ENCODE measurements around the gene BNIP3. TPM values are rescaled to one million over a fixed set of nuclear protein-coding genes. Genes with fewer than 3 reads are reported as not detected.

BNIP3 gene
- total RNA-seq, 1 experiment from 2014 or later: 24.9 TPM

DNA sequence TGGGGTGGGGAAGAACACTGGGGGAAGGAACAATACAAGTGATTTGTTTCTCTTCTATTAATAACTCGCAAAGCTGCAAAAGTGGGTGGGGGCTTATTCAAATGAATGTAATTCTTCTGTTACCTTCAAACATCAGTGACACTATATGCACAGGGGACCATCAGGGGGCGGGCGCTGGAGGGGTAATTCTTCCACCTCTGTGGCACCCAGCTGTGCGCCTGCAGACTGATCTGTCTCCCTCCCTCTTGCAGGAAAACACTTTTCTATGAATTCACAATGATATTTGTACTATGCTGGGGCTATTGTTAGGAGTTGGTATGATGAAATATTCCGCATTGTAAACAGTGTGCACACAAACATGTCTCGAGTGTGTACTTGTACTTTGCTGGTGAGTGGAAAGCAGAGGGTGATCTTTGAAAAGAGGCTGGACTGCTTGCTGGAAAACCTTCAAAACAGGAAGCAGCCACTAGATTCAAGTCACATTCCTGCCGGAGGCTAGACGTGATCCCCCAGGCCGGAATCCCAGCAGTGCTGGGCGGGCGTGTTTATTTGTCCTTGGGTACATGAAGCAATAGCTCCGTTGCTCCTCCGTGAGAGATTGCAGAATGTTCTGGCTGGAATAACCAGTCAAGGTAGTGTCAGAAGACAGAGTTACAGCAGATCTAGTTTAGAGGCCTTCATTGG is 15.8 kb upstream of the BNIP3 start:
- no peak for TF ChIP-seq EZH2 (IDR thresholded peaks at IDR 0.05; ENCODE audit: borderline replicate concordance, low read depth, low read length, poor library complexity, severe bottlenecking)
- TF ChIP-seq, protein P1, sequence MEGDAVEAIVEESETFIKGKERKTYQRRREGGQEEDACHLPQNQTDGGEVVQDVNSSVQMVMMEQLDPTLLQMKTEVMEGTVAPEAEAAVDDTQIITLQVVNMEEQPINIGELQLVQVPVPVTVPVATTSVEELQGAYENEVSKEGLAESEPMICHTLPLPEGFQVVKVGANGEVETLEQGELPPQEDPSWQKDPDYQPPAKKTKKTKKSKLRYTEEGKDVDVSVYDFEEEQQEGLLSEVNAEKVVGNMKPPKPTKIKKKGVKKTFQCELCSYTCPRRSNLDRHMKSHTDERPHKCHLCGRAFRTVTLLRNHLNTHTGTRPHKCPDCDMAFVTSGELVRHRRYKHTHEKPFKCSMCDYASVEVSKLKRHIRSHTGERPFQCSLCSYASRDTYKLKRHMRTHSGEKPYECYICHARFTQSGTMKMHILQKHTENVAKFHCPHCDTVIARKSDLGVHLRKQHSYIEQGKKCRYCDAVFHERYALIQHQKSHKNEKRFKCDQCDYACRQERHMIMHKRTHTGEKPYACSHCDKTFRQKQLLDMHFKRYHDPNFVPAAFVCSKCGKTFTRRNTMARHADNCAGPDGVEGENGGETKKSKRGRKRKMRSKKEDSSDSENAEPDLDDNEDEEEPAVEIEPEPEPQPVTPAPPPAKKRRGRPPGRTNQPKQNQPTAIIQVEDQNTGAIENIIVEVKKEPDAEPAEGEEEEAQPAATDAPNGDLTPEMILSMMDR (conservative IDR thresholded peaks at IDR 0.05; ENCODE audit: low read depth, low read length): no peak
- H3K4me1 ChIP-seq (ENCODE audit: insufficient read depth, low read length, poor library complexity, severe bottlenecking): peaks cover 6% of the 10 kb centered on the region
- H3K27me3 ChIP-seq (replicated peaks; ENCODE audit: insufficient read depth, low read depth, low read length, poor library complexity): no peaks in the 10 kb centered on the region
- no TSS peak for BruUV-seq (replicated peaks)
- H3K27ac ChIP-seq (ENCODE audit: low read depth, low read length, poor library complexity, severe bottlenecking): no peak overlapping the region
- intact Hi-C loops (cut with micrococcal nuclease; ENCODE audit: unreplicated experiment): no loop called here
- no peaks in the 10 kb centered on the region for H3K36me3 ChIP-seq (ENCODE audit: insufficient read depth, low read length, poor library complexity, severe bottlenecking)
- H3K4me3 ChIP-seq (ENCODE audit: low read depth, low read length, poor library complexity, severe bottlenecking): no peak overlapping the region
- no peaks in the 10 kb centered on the region for H3K9me3 ChIP-seq (ENCODE audit: low read depth, low read length, poor library complexity, severe bottlenecking)
- DNase-seq (ENCODE audit: low spot score): peak; percentile 30
- ChIA-PET POLR2A (ENCODE audit: low non-redundant PET) (no interaction called here), CTCF (no interaction called here)

GRCh38 chr10:131996466-131997365 is 15.0 kb upstream of the BNIP3 start:
- Histone ChIP-seq H3K27me3 (replicated peaks; ENCODE audit: insufficient read depth, low read depth, low read length, poor library complexity) (no peaks in the 10 kb centered on the region), H3K4me3 (ENCODE audit: low read depth, low read length, poor library complexity, severe bottlenecking) (no peak overlapping the region), H3K36me3 (ENCODE audit: insufficient read depth, low read length, poor library complexity, severe bottlenecking) (no peaks in the 10 kb centered on the region), H3K27ac (ENCODE audit: low read depth, low read length, poor library complexity, severe bottlenecking) (no peak overlapping the region), H3K4me1 (ENCODE audit: insufficient read depth, low read length, poor library complexity, severe bottlenecking) (peaks cover 6% of the 10 kb centered on the region), H3K9me3 (ENCODE audit: low read depth, low read length, poor library complexity, severe bottlenecking) (no peaks in the 10 kb centered on the region)
- TF ChIP-seq EZH2 (IDR thresholded peaks at IDR 0.05; ENCODE audit: borderline replicate concordance, low read depth, low read length, poor library complexity, severe bottlenecking): no peak
- TF ChIP-seq, protein P1 (conservative IDR thresholded peaks at IDR 0.05; ENCODE audit: low read depth, low read length): no peak
- ChIA-PET CTCF (no interaction called here), POLR2A (ENCODE audit: low non-redundant PET) (no interaction called here)
- no TSS peak for BruUV-seq (replicated peaks)
- no peak for DNase-seq (ENCODE audit: low spot score)
- intact Hi-C loops (cut with micrococcal nuclease; ENCODE audit: unreplicated experiment): no loop called here

DNA sequence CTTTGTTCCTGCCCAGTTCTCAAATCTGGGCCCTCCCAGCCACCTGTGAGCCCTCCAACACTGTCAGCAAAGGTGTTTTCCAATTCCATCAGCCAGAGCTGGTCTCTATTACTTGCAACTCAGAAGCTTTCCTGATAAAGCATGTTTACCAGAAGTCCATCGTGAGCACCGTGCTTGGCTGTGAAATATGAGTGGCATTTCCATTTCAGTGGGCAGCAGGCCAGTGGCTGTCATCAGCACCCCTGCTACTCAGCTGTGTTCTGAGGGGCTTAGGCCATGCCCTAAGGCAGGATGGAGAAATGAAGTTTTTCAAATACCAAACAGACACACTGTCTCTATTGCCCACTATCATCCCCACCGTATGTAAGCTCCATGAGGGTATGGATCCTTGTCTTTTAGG is 12.7 kb upstream of the BNIP3 start:
- peaks cover 6% of the 10 kb centered on the region for H3K4me1 ChIP-seq (ENCODE audit: insufficient read depth, low read length, poor library complexity, severe bottlenecking)
- ChIA-PET POLR2A (ENCODE audit: low non-redundant PET) (no interaction called here), CTCF (no interaction called here)
- H3K27ac ChIP-seq (ENCODE audit: low read depth, low read length, poor library complexity, severe bottlenecking): no peak overlapping the region
- TF ChIP-seq, protein P1 (conservative IDR thresholded peaks at IDR 0.05; ENCODE audit: low read depth, low read length): no peak
- TF ChIP-seq EZH2 (IDR thresholded peaks at IDR 0.05; ENCODE audit: borderline replicate concordance, low read depth, low read length, poor library complexity, severe bottlenecking): no peak
- no peaks in the 10 kb centered on the region for H3K36me3 ChIP-seq (ENCODE audit: insufficient read depth, low read length, poor library complexity, severe bottlenecking)
- no peak for DNase-seq (ENCODE audit: low spot score)
- H3K9me3 ChIP-seq (ENCODE audit: low read depth, low read length, poor library complexity, severe bottlenecking): no peaks in the 10 kb centered on the region
- H3K27me3 ChIP-seq (replicated peaks; ENCODE audit: insufficient read depth, low read depth, low read length, poor library complexity): no peaks in the 10 kb centered on the region
- no TSS peak for BruUV-seq (replicated peaks)
- no peak overlapping the region for H3K4me3 ChIP-seq (ENCODE audit: low read depth, low read length, poor library complexity, severe bottlenecking)
- intact Hi-C loops (cut with micrococcal nuclease; ENCODE audit: unreplicated experiment): no loop called here

Data from A673 (cell line).